NB4 (cell line): ENCODE measurements around the gene MAP2K6.

Experiments used
- DNase-seq: peaks from one replicate; pipeline ENCODE4 v3.0.0; 2010; ENCODE audit warnings: low read depth
- H3K4me3 ChIP-seq: one replicate; pipeline ENCODE4 v1.5.1; 2011; ENCODE audit warnings: mild to moderate bottlenecking, low read depth, low read length, moderate library complexity
- CTCF ChIP-seq: IDR thresholded peaks from one replicate; pipeline ENCODE4 v1.5.1; 2012; ENCODE audit warnings: low read depth, low read length
- MAX ChIP-seq: IDR thresholded peaks from 2 replicates; pipeline ENCODE4 v1.6.1; 2011; ENCODE audit warnings: low read depth, low read length
- MYC ChIP-seq: IDR thresholded peaks from 2 replicates; pipeline ENCODE4 v1.6.1; 2011; ENCODE audit warnings: low read depth, low read length
- POLR2A ChIP-seq: IDR thresholded peaks from 2 replicates; pipeline ENCODE4 v1.6.1; 2011; ENCODE audit warnings: mild to moderate bottlenecking; ENCODE audit not compliant: insufficient read length; ENCODE audit errors: extremely low read depth

The MAP2K6 gene

GRCh38 chr17:69560987-69561441, 146.5 kb downstream of the MAP2K6 start:
- no peak overlapping the region for H3K4me3 ChIP-seq
- TF ChIP-seq CTCF (no peak), MAX (no peak), POLR2A (no peak), MYC (no peak)
- DNase-seq = no peak

- no peak for TF ChIP-seq MYC
- no peak for TF ChIP-seq CTCF
- no peak for DNase-seq
- no peak overlapping the region for H3K4me3 ChIP-seq
These were observed 147.0 kb downstream of the MAP2K6 start for GRCh38 chr17:69561462-69561861.

- no peak overlapping the region for H3K4me3 ChIP-seq
- TF ChIP-seq POLR2A (no peak), MAX (no peak), CTCF (no peak), MYC (no peak)
- no peak for DNase-seq
These were observed 150.9 kb downstream of the MAP2K6 start for GRCh38 chr17:69565447-69565846.

- no peak for TF ChIP-seq CTCF
- TF ChIP-seq MYC = no peak
- no peak for TF ChIP-seq POLR2A
- no peak for TF ChIP-seq MAX
- H3K4me3 ChIP-seq = no peak overlapping the region
- no peak for DNase-seq
These were observed 152.6 kb downstream of the MAP2K6 start for GRCh38 chr17:69567130-69567529.

- no peak for TF ChIP-seq MAX
- no peak for TF ChIP-seq MYC
- TF ChIP-seq POLR2A = no peak
- no peak for TF ChIP-seq CTCF
These were observed 158.2 kb downstream of the MAP2K6 start for GRCh38 chr17:69572747-69573146.

GRCh38 chr17:69573396-69573795, 158.9 kb downstream of the MAP2K6 start:
- no peak overlapping the region for H3K4me3 ChIP-seq
- DNase-seq = no peak
- TF ChIP-seq CTCF (no peak), MYC (no peak)

More at GRCh38 chr17:69572747-69573146, 158.2 kb downstream of the MAP2K6 start:
- no peak overlapping the region for H3K4me3 ChIP-seq
- DNase-seq = no peak
